HG03066 (cell line): ENCODE results near the gene ZNF618.

Experiments
- ATAC-seq: cut with Tn5 transposase; IDR thresholded peaks from one replicate; pipeline ENCODE4 v1.9.1; 2021; ENCODE audit warnings: low read depth; ENCODE audit not compliant: unreplicated experiment

ZNF618 gene

DNA sequence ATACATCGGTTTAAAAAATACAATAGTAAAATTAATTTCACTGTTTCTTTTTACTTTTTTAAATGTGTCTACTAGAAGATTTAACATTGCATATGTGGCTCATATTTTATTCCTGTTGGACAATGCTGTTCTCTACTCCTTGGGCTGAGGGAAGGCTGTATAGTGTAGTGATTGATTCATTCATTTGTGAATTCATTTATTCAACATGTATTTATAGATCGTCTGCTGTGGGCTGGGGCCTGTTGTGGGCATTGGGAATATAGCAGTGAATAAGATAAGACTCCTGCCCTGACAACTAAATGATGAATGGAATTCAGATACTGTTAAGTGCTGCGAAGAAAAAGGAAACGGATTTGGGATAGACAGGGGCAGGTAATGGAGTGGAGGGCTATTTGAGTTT is 55.7 kb downstream of the ZNF618 start:
- ATAC-seq, result no peak

DNA sequence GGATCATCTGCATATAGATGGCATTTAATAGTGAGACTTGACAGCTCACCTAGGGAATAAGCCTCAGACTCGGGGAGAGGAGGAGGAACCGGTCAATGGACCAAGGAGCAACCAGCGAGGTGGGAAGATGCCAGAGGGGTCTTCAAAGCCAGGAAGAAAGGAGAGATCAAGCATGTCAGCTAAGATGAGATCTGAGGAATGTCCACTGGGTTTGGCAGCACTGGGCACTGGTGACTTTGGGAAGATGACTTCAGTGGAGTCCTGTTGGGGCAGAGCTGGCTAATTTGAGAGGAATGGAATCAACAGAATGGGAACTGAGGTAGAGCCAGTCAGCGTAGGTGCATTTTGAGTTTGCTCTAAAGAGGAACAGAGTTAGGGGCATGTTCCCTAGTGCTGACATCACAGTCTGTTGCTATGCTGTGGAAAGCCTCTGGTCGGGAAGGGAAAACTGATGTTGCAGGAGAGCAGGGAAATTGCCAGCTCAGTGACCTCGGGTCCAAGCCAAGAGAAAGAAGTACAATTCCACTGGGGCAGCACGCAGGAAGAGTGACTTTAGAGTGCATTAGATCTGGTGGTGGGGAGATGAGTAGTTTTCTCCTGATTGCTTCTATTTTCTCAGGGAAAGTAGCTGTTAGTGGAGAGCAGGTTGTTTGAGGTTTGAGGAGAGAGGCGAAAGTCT is 56.9 kb downstream of the ZNF618 start:
- ATAC-seq, result no peak

DNA sequence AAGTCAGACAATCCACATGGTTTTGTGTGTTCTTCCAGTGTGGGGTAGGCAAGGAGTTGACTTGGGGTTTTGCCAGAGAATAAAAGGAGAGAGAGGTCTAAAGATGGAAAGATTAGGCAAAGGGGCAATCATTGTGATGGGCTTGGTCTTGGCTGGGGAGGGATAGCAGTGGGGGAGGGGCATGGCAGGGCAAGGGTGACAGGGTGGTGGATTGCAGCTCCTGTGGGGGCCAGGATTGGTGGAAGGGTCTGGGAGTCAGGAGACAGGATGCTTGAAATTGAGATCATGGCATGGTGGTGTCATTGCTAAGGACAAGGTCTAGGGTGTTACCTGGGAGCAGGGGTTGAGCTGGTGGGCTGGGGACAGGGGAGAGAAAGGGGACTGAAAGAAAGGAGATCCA is 57.6 kb downstream of the ZNF618 start:
- no peak for ATAC-seq

DNA sequence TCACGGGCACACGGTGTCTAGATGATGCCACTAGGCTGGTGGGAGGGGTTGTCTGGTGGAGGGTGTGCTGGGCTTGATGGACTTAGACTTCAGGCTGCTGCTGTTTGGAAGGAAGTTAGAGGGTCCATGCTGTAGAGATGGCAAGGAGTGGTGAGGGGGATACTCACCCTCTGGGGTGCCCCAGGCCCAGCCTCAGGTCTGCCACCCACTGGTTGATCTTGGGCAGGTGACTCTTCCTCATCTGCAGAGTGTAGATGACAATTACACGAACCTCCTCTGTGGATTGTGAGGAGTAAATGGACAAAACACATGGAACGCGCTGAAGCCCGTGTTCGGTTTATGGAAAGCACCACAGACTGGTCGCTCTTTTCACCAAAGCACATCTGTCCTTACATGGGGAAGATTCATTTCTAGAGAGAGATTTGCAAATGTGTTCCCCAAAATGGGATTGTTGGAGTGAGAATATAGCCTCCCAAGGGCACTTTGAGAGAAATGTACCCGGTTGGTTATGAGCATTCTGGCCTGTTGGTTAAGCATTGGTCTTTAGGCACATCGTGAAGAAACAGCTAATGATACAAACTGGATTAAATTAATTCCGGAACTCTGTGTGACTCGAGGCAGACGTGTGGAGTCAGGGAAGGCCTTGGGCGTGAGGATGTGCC is 58.2 kb downstream of the ZNF618 start:
- no peak for ATAC-seq

DNA sequence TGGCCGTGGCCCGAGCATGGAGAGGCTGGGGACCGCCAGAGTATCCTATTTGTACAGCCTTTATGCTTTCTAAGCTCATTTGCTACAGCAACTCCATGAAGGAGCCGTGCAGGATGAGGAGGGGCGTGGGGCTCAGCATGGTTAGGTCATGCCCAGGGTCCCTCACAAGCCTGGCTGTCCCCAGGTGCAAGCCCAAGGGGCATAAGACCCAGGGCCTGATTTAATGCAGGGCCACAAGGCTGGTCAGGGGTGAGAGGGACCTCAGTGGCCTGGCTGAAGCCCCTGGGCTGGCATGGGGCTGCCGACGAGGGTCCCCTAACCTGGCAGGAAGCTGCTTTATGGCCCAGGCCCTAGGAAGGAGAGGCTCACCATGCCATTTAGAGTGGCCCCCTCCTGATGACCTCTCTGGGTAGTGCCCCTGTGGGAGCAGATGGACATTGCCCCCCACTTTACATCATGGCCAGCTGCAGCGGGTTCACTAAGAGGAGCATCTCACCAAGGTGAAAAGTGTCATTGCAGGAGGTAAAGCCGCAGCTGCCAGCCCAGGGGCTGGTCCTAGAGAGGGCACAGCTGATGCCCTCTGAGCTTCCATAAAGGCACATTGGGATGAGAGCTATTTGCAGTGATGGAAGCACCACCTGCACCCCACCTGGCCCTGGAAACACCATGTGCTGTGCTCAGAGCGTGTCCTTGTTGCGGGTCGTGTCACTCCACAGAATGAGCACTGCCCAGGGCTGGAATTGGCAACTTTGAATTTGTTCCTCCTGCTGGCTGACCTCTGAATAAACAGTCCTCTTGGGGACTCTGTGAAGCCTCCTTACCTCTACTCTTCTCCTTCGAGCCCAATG is 58.9 kb downstream of the ZNF618 start:
- no peak for ATAC-seq

DNA sequence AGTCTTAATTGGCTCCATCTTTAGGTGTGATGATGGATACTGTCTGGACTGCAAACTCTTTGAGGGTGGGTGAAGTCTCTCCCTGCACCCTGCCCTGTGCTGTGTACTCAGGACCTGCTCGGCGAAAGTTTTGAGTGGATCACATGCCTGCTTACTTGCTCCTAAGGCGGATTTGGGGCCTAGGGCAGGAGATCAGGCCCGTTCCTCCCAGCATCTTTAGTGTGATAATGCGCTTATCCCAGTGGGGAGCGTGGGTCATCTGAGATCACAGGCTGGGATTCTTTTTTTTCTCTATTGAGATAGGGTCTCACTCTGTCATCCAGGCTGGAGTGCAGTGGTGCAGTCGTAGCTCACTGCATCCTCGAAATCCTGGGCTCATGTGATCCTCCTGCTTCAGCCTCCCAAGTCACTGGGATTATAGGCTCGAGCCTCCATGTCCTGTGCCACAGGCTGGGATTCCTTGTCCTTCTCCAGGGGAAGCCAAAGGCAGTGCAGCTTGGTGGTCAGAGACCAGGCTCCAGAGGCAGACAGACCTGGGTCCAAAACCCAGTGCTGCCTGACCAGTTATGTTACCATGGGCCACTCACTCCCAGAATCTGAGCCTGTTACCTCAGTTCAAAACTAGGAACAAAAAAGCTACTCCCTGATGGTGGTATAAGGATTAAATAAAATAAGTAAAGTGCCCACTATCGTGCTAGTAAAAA is 59.7 kb downstream of the ZNF618 start:
- no peak for ATAC-seq

DNA sequence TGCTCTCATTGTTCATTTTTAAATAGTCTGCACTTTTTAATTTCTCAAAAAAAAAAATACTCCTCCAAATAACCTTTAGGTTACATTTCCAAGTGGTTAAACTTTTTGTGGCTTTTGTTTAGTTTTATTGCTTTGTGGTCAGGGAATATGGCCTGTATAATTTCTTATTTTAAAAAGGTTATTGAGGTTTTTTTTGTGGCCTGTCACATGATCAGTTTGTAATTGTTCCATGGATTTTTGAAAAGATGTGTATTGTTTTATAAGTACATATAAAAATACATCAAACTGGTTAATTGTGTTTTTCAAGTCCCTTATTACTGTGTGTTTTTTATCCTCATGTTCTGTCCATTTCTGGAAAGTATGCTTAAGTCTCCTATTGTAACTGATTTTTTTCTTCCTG is 64.0 kb downstream of the ZNF618 start:
- no peak for ATAC-seq

DNA sequence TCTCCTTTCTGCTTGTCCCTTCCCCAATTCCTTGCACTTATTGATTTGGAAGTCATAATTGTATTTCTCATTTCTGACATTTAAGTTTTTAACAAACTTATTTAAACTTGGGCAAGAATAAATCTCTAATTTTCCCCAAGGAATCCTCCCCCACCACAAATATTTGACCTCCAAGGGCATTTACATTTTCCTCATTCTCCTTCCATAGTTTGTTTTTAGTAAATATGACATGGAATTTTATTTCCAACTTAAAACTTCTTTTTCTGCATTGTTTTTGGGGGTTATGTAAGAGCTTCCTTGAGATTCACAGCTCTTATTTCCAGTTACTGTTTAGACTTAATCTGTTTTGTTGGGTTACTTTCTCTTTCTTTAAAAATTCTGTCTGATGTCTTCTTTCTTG is 64.9 kb downstream of the ZNF618 start:
- no peak for ATAC-seq

DNA sequence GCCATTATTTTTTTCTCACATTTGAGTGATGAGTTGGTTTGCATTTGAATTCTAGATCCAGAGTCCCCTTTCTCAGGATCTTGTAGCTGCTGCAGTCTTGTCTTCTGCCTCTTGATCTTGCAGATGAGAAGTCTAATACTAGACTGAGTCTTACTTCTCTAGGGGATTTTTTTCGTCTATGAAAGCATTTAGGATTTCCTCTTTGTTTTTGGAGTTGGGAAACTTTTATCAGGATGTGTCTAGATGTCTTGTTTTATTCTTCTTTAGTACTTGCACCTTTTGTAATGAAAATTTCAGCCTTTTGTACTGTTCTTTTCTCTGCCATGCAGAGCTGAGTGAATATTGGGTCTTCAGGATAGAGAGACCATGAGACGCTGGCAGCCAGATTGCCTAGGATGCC is 65.4 kb downstream of the ZNF618 start:
- no peak for ATAC-seq

DNA sequence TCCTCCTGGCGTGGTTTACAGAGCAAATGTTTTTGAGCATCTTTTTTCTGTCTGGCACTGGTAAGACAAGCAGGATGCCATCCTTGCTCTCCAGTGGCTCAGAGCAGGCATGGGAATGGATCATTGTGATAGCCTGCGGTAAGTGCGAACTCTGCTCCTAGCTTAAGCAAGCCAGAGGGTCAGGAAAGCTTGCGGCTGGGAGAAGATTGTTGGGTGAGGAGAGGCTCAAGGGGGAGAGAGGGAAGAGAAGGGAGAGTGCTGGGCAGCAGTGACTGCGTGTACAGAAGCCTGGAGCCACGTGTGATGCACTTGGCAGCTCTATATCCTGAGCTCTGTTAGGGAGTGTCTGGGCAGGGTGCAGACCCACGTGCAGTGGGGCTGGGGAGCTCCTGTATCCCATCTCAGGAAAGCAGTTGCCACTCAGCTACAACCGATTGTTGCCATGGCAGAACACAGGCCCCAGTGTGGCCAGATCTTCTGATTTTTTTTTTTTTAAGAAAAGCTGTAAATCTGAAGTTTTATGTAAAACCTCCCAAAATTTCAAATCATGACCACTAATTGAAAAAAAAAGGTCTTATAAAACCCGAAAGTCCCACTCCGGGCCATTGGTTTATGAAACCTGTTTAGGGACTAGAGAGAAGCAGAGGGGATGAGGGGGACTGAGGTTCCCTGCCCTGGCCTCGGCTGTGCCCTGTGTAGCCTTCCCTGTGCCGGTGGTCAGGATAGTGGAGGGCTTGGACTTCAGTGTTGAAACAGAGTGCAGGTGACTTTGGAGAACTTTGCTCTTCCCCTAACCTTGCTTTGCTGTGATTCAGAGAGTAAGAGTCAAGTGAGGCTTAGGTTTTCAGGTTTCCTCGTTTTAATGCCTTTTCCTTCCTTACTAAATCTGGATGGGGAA is 67.3 kb downstream of the ZNF618 start:
- no peak for ATAC-seq

DNA sequence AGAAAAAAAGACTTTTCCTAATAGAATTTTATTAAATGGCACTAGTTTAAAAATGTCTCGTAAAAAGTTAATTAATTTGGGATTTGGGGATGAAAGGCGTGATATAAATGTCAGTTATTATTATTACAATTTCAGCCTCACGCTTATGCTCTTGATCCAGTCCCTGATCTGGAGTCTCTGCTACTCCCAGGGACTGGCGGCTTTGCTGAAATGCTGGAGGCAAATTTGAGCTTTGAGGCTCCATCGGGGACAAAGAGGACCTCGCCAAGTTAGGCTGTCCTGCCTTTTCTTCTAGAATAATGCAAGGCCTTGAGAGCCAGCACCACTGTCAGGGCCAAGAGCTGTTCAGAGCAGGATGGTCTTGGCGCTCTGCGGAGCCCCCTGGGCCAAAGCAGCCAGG is 69.7 kb downstream of the ZNF618 start:
- no peak for ATAC-seq

DNA sequence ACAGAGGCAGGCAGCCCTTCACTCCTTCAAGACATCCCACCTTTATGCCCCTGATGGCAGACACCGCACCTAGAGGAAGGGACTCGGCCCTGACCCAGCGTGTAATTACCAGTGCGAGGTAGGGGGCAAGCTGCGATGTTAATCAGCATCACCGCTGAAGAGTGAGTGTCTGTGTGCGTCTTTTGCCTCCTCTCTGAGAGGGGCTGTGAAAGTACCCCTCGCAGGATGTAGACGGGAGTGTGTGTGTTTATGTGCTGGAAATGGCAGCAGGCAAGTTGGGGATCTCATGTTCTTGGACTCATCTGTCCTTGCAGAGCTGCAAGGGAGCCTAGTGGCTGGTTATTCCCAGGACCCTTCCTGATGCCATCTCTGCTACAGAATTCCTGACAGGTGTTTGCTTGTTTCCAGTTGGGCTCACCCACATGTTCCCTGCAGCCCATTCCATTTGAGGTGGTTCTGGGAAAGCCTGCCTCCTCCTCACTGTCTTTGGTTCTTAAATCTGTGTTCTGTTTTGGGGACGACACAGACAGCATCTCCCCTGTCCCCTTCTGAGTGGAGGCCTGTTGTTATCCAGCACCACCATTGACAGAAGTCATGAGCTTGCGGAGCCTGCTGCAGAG is 70.5 kb downstream of the ZNF618 start:
- ATAC-seq, result no peak

DNA sequence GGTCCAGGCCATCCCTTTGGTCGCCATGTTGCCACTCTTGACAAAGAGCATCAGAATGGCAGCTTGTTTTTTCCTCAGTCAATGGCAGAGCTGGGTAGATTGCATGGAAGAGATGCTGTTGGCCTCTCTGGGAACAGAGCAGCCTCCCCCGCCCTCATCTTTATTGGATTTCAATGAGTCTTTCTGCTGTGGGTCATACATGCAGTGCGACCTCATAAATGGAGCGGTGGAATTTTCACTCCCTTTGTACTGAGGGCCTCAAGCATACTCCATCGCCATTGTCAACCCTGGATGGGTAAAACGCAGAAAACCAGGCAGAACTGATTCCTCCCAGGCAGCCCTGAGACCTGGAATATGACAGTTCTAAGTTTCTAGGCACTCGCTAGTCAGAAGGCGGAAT is 71.8 kb downstream of the ZNF618 start:
- no peak for ATAC-seq

DNA sequence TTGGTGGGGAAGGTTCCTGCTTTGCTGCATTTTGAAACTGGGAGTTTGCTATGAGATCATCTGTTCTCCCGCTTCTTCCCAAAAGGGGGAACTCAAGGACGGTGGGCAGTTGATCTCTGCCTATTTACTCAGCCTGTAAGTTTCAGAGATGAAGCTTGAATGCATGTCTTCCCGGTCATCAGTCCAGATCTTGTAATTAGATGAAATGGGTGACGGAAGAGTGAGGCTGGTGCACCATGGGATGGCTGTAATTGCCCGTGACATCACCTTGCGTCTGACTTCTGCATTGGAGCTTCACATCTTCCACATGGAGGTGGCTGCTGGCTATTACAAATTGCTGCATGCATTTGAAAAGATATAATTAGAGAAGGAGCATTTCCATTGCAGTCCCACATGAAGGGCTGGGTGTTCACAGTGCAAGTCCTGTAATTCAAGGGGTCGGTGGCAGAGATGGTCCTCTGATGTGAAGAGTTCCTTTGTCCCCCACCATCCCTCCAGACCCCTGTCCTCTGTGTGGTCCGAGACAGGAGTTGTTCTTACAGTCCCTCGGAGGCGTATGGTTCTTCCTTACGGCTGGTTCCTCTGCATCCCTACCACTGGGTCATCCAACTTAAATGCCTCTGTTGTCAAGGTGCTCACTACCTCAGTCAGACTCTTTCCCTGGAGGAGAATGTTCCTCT is 72.9 kb downstream of the ZNF618 start:
- ATAC-seq, result no peak

DNA sequence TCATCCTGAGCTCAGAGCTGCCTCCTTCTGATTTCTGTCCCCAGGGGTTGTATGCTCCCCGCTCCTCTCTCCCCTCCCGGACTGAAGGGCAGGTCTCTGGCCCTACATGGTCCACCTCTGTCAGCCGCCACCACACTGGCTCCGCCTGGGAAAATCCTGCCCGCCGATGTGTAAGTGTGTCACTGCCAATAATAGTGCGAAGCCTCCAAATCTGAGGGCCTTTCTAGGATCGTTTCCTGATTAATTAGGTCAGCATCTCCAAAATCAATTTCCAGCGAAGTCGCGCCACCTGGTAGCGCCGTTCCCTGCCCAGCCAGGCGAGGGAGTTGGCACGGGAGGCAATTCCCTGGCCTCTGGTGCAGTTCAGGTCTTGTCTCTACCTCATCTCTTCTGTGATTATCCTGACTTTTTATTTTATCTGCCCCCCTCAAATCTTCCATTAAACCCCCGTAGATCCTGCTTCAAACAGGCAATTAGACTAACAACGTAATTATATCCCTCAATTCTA is 73.5 kb downstream of the ZNF618 start:
- no peak for ATAC-seq

DNA sequence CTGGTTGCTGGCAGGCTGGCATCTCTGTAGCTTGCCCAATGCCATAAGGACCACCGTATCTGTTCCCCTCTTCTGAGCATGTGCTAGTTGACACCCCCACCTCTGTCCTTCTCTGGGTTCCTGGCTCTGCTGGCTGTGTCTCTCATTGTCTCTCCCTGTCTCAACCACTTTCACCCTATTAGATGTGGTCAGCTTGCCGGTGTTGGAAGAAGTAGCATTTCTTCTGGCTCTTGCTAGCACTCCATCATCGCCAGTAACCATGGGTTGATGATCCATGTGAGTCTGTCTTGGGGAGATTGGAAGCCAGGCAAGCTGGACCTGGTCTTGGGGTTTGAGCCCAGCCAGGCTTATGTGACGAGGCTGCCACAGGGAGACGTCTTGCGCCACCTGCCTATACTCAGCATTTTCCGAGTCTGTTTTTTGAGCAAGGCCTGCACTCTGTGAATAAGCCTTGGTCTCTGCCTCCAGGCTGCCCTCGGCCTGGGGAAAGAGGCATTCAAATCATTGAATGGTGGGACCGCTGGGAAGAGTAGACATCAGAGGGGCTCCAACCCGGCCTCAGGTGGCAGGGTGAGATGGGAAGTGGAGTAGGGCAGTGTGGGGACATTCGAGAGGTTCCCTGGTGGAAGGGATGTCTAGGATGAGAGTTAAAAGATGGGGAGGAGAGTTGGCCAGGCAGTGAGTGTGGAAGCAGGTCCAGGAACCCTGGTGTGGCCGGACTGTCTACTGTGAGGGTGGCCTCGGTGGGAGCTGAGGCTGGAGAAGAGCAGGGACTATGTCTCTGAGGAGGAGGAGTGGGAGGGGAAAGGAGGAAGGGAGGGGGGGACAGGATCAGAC is 74.3 kb downstream of the ZNF618 start:
- ATAC-seq, result no peak

DNA sequence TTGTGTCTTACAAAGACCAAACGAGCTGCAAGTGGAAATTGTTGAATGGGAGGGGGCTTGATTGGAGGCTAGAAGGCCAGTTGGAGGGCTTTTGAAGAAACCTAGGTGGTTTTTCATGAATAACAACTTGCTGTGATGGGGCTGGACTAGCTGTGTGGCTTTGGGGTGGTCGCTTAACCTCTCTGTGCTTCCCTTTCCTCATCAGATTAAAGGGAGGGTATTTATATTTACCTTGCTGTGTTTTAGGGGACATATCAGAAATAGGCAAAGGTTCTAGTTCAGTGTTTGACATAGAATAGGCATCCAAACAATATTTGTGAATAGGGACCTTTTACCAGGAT is 74.9 kb downstream of the ZNF618 start:
- ATAC-seq, result no peak

DNA sequence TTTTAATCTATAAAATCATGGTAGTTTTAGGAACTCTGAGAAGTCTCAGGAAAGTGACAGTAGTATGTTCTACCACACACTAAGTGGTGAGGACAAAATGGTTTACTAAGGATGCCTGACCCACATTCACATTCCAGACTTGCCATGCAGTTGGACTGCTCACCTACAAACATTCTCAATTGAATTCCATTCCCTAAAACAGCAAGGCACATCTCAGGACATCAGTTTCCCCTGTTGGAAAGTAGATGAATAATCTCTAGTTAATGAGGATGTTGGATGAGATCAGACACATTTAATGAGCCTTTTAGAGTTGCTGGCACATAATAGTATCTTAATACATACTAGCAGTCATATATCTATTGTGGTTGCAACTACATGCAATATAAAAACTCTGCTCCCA is 76.6 kb downstream of the ZNF618 start:
- ATAC-seq, result no peak
